ENCODE results near the gene APEH. TPM values are rescaled to one million over a fixed set of nuclear protein-coding genes. Genes with fewer than 3 reads are reported as not detected.

The APEH gene
- total RNA-seq, 4 donors from 2014 or later, result 60.7 to 102 (median 89.4) TPM

DNA sequence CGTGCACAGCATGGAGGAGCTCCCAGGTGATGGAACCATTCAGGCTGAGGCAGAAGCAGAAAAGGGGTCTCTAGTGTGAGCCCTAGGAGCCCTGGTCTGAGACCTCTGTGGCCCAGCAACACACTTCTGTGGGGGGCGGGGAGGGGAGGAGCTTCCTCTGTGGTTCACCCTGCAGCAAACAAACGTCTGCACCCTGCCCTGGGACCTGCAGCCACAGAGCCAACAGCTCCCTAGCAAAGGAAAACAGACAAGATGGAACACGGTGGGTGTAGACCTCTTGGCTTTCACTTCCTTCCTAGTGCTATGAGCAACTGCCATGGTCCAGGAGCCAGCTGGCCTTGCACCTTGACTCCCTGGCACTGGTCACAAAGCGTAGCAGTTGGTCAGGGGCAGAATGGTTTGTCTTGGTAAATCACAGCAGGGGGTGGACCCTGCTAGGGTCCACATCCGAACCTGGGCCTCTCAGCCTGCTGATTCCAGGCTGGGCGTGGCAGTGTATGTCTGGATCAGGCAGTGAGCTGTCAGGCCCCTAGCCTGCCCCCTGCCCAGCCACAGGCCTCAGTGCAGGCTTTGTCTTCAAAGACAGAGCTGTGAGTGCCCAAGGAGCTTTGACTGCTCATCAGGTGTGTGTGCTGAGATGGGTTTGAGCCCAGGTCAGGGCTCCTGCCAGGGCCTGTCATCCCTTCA lies 38.6 kb downstream of the APEH start:
- H3K9me3 ChIP-seq, result no peaks in the 10 kb centered on the region
- H3K4me3 ChIP-seq, result no peak overlapping the region
- DNase-seq, result no peak
- TF ChIP-seq POLR2A (IDR thresholded peaks at IDR 0.05) (no peak), CTCF (IDR thresholded peaks at IDR 0.05) (no peak)
- 48% methylated on average over 6 of the region's 7 CpGs; no CpG with 5 or more reads in 1 of the 2 donors for whole genome bisulfite sequencing, 2 donors
- H3K4me1 ChIP-seq, result peaks cover 0 to 5% (median 0%) of the 10 kb centered on the region in 3 donors
- intact Hi-C loops (cut with DNase I), result no loop called here
- no peaks in the 10 kb centered on the region for H3K27me3 ChIP-seq
- H3K36me3 ChIP-seq, result peaks cover 0 to 59% (median 9%) of the 10 kb centered on the region in 3 donors
- H3K27ac ChIP-seq, result no peak overlapping the region

GRCh38 chr3:49713336-49714105 lies 39.4 kb downstream of the APEH start:
- 100% methylated on average over 3 of the region's 25 CpGs; no CpG with 5 or more reads in 1 of the 2 donors for WGBS, 2 donors
- intact Hi-C loops (cut with DNase I), result no loop called here
- DNase-seq, result no peak

GRCh38 chr3:49714728-49715550 lies 40.8 kb downstream of the APEH start:
- no peak overlapping the region for H3K4me3 ChIP-seq
- H3K4me1 ChIP-seq, result peaks cover 14 to 26% (median 17%) of the 10 kb centered on the region in 3 donors
- 95% methylated on average over 3 of the region's 13 CpGs; no CpG with 5 or more reads in 1 of the 2 donors for whole genome bisulfite sequencing, 2 donors
- no peak overlapping the region for H3K27ac ChIP-seq
- no peak for DNase-seq
- no peaks in the 10 kb centered on the region for H3K27me3 ChIP-seq
- TF ChIP-seq CTCF (IDR thresholded peaks at IDR 0.05), result no peak
- TF ChIP-seq POLR2A (IDR thresholded peaks at IDR 0.05), result no peak
- peaks cover 0 to 59% (median 9%) of the 10 kb centered on the region in 3 donors for H3K36me3 ChIP-seq
- intact Hi-C loops (cut with DNase I), result no loop called here
- no peaks in the 10 kb centered on the region for H3K9me3 ChIP-seq

More at GRCh38 chr3:49713336-49714105, 39.4 kb downstream of the APEH start:
- Histone ChIP-seq H3K4me1 (peaks cover 3 to 12% (median 4%) of the 10 kb centered on the region in 3 donors), H3K4me3 (no peak overlapping the region), H3K27ac (no peak overlapping the region), H3K36me3 (peaks cover 0 to 59% (median 9%) of the 10 kb centered on the region in 3 donors), H3K9me3 (no peaks in the 10 kb centered on the region), H3K27me3 (no peaks in the 10 kb centered on the region)
- TF ChIP-seq POLR2A (IDR thresholded peaks at IDR 0.05) (no peak), CTCF (IDR thresholded peaks at IDR 0.05) (no peak)

- no peak for DNase-seq
- Histone ChIP-seq H3K4me1 (peaks cover 15 to 34% (median 18%) of the 10 kb centered on the region in 3 donors), H3K9me3 (no peaks in the 10 kb centered on the region), H3K27me3 (no peaks in the 10 kb centered on the region), H3K36me3 (peaks cover 0 to 63% (median 9%) of the 10 kb centered on the region in 3 donors), H3K4me3 (no peak overlapping the region), H3K27ac (no peak overlapping the region)
- no peak for TF ChIP-seq CTCF (IDR thresholded peaks at IDR 0.05)
- TF ChIP-seq POLR2A (IDR thresholded peaks at IDR 0.05), result no peak
- 100% methylated on average over 5 to 8 of the region's 13 CpGs for WGBS, 2 donors
- intact Hi-C loops (cut with DNase I), result no loop called here
These were observed 41.5 kb downstream of the APEH start for GRCh38 chr3:49715611-49716121.

Measured in esophagus squamous epithelium (tissue), 5 donors.